ENCODE data around the gene TBC1D24.
"Not testable (repeated sequence)": the region's sequence is repeated elsewhere in the genome, so short reads cannot be mapped to it uniquely, and the experiment has no call there.

The TBC1D24 gene

DNA sequence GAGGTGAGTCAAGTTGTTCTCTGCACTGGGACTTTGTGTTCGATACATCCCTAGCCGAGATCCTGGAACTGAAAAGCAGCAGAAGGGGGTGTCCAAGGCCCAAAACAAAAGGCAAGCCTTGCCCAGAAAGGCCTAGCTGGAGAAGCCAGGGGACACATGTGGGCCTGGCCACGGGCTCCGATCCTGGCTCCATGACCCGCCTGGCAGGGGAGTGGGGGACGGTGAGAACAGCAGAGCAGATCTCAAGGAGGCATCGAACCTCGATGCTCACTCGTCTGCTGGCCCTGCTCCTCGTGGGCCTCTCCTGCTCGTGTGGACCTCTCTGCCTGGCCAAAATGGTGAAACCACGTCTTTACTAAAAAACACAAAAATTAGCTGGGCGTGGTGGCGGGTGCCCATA is 36.8 kb upstream of the TBC1D24 start:
- H3K27ac ChIP-seq, result no peak overlapping the region
- TF ChIP-seq, protein P1, sequence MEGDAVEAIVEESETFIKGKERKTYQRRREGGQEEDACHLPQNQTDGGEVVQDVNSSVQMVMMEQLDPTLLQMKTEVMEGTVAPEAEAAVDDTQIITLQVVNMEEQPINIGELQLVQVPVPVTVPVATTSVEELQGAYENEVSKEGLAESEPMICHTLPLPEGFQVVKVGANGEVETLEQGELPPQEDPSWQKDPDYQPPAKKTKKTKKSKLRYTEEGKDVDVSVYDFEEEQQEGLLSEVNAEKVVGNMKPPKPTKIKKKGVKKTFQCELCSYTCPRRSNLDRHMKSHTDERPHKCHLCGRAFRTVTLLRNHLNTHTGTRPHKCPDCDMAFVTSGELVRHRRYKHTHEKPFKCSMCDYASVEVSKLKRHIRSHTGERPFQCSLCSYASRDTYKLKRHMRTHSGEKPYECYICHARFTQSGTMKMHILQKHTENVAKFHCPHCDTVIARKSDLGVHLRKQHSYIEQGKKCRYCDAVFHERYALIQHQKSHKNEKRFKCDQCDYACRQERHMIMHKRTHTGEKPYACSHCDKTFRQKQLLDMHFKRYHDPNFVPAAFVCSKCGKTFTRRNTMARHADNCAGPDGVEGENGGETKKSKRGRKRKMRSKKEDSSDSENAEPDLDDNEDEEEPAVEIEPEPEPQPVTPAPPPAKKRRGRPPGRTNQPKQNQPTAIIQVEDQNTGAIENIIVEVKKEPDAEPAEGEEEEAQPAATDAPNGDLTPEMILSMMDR (IDR thresholded peaks at IDR 0.05), result no peak
- TF ChIP-seq ZFX (IDR thresholded peaks at IDR 0.05; ENCODE audit: borderline replicate concordance), result no peak

DNA sequence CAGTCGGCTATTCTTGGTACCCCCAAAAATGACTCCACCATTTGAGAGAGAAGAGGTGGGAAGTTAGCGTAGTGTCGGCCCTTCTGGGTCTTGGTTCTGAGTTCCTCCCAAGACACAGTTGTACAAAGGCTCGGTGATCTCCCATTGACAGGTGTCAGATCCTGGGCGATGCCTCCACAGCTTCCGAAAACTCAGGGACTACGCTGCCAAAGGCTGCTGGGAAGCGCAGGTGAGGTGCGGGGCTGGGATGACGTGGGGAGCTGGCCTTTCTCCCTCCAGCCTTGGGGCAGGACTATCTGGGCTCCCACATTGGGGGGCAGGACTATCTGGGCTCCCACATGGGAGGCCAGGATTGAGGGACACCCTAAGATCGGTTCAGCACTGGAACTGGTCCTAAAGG is 35.3 kb upstream of the TBC1D24 start:
- no peak overlapping the region for H3K27ac ChIP-seq
- TF ChIP-seq, protein P1 (IDR thresholded peaks at IDR 0.05), result no peak
- TF ChIP-seq ZFX (IDR thresholded peaks at IDR 0.05; ENCODE audit: borderline replicate concordance), result no peak

- H3K27ac ChIP-seq, result not testable (repeated sequence)
Measured at GRCh38 chr16:2441143-2441804, 33.7 kb upstream of the TBC1D24 start.

DNA sequence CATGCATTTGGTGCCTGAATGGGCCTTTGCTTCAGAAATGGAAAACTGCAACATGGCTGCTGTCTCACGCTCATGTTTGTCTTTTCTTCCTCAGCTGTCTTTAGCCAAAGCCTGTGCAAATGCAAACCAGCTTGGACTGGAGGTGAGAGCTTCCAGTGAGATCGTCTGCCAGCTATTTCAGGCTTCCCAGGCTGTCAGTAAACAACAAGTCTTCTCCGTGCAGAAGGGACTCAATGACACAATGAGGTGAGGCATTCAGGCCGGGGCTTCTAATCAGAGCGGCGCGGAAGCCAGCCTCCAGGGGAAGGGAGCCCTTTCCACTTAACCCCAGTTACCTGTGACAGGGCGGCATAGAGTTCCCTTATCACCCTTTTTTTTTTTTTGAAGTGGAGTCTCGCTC is 31.4 kb upstream of the TBC1D24 start:
- no peak for TF ChIP-seq ZFX (IDR thresholded peaks at IDR 0.05; ENCODE audit: borderline replicate concordance)
- TF ChIP-seq, protein P1 (IDR thresholded peaks at IDR 0.05), result no peak
- H3K27ac ChIP-seq, result no peak overlapping the region

- TF ChIP-seq, protein P1 (IDR thresholded peaks at IDR 0.05), result no peak
- TF ChIP-seq ZFX (IDR thresholded peaks at IDR 0.05; ENCODE audit: borderline replicate concordance), result no peak
- H3K27ac ChIP-seq, result no peak overlapping the region
Measured at GRCh38 chr16:2447920-2448583, 26.9 kb upstream of the TBC1D24 start.

DNA sequence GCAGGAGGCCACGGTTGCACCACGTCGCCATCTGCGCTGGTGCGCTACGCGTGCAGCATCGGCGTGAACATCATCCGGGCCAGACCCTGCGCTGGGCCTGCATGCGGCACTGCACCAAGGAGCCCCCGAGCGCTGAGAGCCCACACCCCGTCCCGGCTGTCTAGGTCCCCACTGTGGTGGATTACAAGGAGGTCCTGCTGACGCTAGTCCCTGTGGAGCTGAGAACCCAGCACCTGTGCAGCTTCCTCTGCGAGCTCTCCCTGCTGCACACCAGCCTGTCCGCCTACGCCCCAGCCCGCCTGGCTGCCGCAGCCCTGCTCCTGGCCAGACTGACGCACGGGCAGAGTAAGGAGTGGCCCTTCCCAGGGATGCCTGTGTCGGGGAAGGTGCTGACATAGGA is 25.8 kb upstream of the TBC1D24 start:
- H3K27ac ChIP-seq, result no peak overlapping the region
- TF ChIP-seq ZFX (IDR thresholded peaks at IDR 0.05; ENCODE audit: borderline replicate concordance), result no peak

GRCh38 chr16:2450535-2450934 is 24.4 kb upstream of the TBC1D24 start:
- H3K27ac ChIP-seq, result no peak overlapping the region
- TF ChIP-seq ZFX (IDR thresholded peaks at IDR 0.05; ENCODE audit: borderline replicate concordance), result no peak
- TF ChIP-seq, protein P1 (IDR thresholded peaks at IDR 0.05), result no peak

DNA sequence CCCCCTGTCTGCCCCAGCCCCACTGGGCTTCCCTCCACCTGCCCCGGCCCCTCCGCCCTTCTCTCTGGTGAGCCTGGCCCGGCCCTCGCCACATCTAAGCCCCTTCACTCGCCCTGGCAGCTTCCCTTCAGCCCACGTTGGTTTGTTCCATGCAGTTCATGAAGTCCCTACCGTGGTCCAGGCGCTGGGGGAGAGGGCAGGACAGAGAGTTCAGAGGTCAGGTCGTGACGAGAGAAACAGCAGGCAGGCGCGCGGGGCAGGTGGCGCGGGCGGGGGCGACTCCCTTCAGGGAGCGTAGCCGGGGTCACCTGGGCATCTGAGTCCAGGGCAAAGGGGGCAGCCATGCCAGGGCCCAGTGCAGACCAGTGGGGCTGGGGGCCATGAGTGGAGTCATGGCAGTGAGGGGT is 23.9 kb upstream of the TBC1D24 start:
- TF ChIP-seq, protein P1 (IDR thresholded peaks at IDR 0.05), result no peak
- no peak for TF ChIP-seq ZFX (IDR thresholded peaks at IDR 0.05; ENCODE audit: borderline replicate concordance)
- H3K27ac ChIP-seq, result no peak overlapping the region

All from 22Rv1 (cell line).